ENCODE data around the gene LBR.

DNA sequence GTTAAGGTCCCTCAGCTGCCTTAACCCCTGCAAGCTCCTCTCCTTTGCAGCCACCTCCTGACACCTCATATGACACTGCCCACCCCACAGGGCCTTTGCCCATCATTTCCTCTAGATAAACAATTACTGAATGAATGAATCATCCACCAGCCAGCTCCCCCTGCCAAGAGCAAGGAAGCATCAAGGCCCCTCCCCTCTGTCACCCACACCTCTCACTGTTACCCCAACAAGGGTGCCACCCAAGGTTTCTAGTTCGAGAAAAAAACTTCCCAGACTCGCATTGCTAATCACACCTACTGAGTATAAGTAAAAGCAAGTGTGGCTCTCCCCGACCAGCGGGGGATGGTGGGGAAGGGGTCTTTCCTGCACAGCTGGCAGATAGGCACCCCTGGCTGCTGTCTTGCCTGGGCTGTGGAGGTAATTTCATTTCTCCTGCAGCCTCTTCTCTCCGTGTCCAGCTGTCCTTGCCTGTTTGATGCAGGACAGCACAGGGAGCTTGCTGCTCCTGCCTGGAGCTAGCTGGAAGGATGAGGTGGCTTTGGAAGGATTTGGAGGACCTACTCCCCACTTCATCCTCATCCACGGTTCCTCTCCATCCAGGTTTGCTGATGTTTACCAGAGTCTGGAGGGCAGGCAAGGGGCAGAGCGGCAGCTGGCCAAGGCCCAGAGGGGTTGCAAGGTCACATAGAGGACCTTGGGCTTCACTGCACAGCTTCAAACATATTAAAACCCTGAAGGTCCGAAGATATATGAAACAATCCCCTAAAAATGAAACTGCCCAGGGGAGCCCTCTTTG lies 33.1 kb upstream of the LBR start:
- no peak for TF ChIP-seq POLR2A (IDR thresholded peaks at IDR 0.05)
- TF ChIP-seq, protein P1, sequence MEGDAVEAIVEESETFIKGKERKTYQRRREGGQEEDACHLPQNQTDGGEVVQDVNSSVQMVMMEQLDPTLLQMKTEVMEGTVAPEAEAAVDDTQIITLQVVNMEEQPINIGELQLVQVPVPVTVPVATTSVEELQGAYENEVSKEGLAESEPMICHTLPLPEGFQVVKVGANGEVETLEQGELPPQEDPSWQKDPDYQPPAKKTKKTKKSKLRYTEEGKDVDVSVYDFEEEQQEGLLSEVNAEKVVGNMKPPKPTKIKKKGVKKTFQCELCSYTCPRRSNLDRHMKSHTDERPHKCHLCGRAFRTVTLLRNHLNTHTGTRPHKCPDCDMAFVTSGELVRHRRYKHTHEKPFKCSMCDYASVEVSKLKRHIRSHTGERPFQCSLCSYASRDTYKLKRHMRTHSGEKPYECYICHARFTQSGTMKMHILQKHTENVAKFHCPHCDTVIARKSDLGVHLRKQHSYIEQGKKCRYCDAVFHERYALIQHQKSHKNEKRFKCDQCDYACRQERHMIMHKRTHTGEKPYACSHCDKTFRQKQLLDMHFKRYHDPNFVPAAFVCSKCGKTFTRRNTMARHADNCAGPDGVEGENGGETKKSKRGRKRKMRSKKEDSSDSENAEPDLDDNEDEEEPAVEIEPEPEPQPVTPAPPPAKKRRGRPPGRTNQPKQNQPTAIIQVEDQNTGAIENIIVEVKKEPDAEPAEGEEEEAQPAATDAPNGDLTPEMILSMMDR (IDR thresholded peaks at IDR 0.05) = no peak
